ENCODE data around the gene ELAVL1. TPM values are rescaled to one million over a fixed set of nuclear protein-coding genes. Genes with fewer than 3 reads are reported as not detected.

The ELAVL1 gene
- total and polyA plus RNA-seq, 9 of the 15 experiments (the other 6 are each of a cell fraction or from before 2014, with no cell fraction given): 4.3 to 172 (median 69.2) TPM

DNA sequence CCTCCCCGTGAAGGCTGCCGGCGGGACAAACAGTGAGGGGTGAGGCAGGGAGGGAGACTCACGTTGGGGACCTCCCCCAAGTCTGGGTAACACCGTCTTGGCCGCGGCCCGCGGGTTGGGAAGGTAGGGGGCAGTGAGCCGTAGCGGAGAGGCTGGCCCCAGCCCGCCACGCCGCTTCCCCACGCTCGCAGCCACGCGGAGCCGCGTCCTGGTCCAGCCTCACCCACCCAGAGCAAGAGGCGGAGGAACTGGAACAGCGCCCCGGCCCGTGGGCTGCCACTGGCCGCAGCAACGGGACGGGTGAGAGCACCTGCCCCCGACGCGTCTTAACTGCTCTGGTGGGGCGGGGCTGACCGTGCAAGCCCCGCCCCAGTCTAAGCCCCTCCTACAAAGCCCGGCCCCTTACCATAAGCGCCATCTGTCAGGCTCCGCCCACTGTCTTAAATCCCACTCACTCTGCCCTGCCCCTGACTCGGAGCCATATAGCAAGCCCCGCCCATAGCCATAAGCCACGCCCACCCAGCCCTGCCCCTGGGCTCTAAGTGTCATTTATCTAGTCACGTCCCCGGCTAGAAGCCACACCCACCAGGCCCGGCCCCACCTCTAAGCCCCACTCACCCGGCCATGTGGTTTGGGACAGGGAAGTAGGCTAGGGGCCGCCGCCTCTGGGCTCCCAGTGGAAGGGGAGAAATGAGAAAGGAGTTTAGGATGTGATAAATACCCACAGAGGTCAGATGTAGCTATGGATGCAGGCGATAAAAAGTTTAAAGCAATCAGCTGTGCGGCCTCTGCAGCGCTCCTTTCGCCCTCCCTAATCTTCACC, 45.0 kb upstream of the ELAVL1 start (continued):
- TF ChIP-seq, protein P1, sequence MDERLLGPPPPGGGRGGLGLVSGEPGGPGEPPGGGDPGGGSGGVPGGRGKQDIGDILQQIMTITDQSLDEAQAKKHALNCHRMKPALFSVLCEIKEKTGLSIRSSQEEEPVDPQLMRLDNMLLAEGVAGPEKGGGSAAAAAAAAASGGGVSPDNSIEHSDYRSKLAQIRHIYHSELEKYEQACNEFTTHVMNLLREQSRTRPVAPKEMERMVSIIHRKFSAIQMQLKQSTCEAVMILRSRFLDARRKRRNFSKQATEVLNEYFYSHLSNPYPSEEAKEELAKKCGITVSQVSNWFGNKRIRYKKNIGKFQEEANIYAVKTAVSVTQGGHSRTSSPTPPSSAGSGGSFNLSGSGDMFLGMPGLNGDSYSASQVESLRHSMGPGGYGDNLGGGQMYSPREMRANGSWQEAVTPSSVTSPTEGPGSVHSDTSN (CRISPR knock-in tag; IDR thresholded peaks at IDR 0.05; ENCODE audit: low read depth): 0 out of 2 replicates have a peak, but pooled peaks have one; percentile 8
- TF ChIP-seq, protein P1 (tag; conservative IDR thresholded peaks at IDR 0.05; ENCODE audit: low read depth): peak; percentile 94
- TF ChIP-seq, protein P2, sequence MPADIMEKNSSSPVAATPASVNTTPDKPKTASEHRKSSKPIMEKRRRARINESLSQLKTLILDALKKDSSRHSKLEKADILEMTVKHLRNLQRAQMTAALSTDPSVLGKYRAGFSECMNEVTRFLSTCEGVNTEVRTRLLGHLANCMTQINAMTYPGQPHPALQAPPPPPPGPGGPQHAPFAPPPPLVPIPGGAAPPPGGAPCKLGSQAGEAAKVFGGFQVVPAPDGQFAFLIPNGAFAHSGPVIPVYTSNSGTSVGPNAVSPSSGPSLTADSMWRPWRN (IDR thresholded peaks at IDR 0.05; ENCODE audit: low read depth): no peak
- no peak for TF ChIP-seq CEBPG (CRISPR knock-in tag; IDR thresholded peaks at IDR 0.05)
- no peak for TF ChIP-seq CEBPG (tag; conservative IDR thresholded peaks at IDR 0.05 in 1 of 2, IDR thresholded peaks at IDR 0.05 in 1 of 2)
- TF ChIP-seq, protein P3, sequence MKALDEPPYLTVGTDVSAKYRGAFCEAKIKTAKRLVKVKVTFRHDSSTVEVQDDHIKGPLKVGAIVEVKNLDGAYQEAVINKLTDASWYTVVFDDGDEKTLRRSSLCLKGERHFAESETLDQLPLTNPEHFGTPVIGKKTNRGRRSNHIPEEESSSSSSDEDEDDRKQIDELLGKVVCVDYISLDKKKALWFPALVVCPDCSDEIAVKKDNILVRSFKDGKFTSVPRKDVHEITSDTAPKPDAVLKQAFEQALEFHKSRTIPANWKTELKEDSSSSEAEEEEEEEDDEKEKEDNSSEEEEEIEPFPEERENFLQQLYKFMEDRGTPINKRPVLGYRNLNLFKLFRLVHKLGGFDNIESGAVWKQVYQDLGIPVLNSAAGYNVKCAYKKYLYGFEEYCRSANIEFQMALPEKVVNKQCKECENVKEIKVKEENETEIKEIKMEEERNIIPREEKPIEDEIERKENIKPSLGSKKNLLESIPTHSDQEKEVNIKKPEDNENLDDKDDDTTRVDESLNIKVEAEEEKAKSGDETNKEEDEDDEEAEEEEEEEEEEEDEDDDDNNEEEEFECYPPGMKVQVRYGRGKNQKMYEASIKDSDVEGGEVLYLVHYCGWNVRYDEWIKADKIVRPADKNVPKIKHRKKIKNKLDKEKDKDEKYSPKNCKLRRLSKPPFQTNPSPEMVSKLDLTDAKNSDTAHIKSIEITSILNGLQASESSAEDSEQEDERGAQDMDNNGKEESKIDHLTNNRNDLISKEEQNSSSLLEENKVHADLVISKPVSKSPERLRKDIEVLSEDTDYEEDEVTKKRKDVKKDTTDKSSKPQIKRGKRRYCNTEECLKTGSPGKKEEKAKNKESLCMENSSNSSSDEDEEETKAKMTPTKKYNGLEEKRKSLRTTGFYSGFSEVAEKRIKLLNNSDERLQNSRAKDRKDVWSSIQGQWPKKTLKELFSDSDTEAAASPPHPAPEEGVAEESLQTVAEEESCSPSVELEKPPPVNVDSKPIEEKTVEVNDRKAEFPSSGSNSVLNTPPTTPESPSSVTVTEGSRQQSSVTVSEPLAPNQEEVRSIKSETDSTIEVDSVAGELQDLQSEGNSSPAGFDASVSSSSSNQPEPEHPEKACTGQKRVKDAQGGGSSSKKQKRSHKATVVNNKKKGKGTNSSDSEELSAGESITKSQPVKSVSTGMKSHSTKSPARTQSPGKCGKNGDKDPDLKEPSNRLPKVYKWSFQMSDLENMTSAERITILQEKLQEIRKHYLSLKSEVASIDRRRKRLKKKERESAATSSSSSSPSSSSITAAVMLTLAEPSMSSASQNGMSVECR (CRISPR knock-in tag; IDR thresholded peaks at IDR 0.05): no peak
- TF ChIP-seq ESRRB (CRISPR knock-in tag; IDR thresholded peaks at IDR 0.05; ENCODE audit: borderline replicate concordance): no peak
- no peak for TF ChIP-seq SREBF2 (CRISPR knock-in tag; IDR thresholded peaks at IDR 0.05)
- no peak for TF ChIP-seq SAFB2 (IDR thresholded peaks at IDR 0.05; ENCODE audit: borderline replicate concordance, low read depth, low read length, severe bottlenecking)
- TF ChIP-seq, protein P4, sequence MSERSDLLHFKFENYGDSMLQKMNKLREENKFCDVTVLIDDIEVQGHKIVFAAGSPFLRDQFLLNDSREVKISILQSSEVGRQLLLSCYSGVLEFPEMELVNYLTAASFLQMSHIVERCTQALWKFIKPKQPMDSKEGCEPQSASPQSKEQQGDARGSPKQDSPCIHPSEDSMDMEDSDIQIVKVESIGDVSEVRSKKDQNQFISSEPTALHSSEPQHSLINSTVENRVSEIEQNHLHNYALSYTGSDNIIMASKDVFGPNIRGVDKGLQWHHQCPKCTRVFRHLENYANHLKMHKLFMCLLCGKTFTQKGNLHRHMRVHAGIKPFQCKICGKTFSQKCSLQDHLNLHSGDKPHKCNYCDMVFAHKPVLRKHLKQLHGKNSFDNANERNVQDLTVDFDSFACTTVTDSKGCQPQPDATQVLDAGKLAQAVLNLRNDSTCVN (CRISPR knock-in tag; IDR thresholded peaks at IDR 0.05): no peak
- TF ChIP-seq, protein P5, sequence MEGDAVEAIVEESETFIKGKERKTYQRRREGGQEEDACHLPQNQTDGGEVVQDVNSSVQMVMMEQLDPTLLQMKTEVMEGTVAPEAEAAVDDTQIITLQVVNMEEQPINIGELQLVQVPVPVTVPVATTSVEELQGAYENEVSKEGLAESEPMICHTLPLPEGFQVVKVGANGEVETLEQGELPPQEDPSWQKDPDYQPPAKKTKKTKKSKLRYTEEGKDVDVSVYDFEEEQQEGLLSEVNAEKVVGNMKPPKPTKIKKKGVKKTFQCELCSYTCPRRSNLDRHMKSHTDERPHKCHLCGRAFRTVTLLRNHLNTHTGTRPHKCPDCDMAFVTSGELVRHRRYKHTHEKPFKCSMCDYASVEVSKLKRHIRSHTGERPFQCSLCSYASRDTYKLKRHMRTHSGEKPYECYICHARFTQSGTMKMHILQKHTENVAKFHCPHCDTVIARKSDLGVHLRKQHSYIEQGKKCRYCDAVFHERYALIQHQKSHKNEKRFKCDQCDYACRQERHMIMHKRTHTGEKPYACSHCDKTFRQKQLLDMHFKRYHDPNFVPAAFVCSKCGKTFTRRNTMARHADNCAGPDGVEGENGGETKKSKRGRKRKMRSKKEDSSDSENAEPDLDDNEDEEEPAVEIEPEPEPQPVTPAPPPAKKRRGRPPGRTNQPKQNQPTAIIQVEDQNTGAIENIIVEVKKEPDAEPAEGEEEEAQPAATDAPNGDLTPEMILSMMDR (IDR thresholded peaks at IDR 0.05 in 2 of 3, conservative IDR thresholded peaks at IDR 0.05 in 1 of 3; ENCODE audit: insufficient read depth in 2 of 3, low read depth in 1 of 3, low read length in 3 of 3): 0 out of 6 replicates have a peak, but pooled peaks of 1 of the 3 experiments have one; percentile 1
- TF ChIP-seq ZC3H8 (IDR thresholded peaks at IDR 0.05): no peak
- no peak for TF ChIP-seq U2AF1 (optimal IDR thresholded peaks at IDR 0.05; ENCODE audit: low read depth, low read length)
- TF ChIP-seq CREBBP (IDR thresholded peaks at IDR 0.05; ENCODE audit: low read depth, low read length): no peak
- no peak for TF ChIP-seq ZNF253 (CRISPR knock-in tag; conservative IDR thresholded peaks at IDR 0.05)
- peak; percentile 86 for TF ChIP-seq POLR2A (conservative IDR thresholded peaks at IDR 0.05)
